Measurements from ENCODE around the gene DIP2A.

- no peak for TF ChIP-seq CTCF (optimal IDR thresholded peaks at IDR 0.05 in 1 of 3, IDR thresholded peaks at IDR 0.05 in 1 of 3, conservative IDR thresholded peaks at IDR 0.05 in 1 of 3; ENCODE audit: extremely low read depth in 1 of 3, insufficient read depth in 2 of 3, low read length in 3 of 3)
- TF ChIP-seq EZH2 (IDR thresholded peaks at IDR 0.05; ENCODE audit: low read length): no peak
These were observed 158.0 kb downstream of the DIP2A start for GRCh38 chr21:46616656-46617055.

All from keratinocyte (primary cell).